Ovary (tissue), 9 donors: Measurements from ENCODE around the gene PROSER3. TPM values are rescaled to one million over a fixed set of nuclear protein-coding genes. Genes with fewer than 3 reads are reported as not detected.

Experiments
- DNase-seq, 5 donors: peaks; one replicate each; pipeline ENCODE4 v3.0.0-alpha.2; 2019 to 2020
- H3K27ac ChIP-seq, 2 donors: fragments of 200-600 bp; one replicate each; pipeline versions ENCODE4 v1.5.1 to v1.8.0; 2019 to 2022
- H3K27me3 ChIP-seq: fragments of 200-600 bp; one replicate; pipeline ENCODE4 v1.8.0; 2022
- H3K36me3 ChIP-seq: fragments of 200-600 bp; sonication (generic); one replicate; pipeline ENCODE4 v1.5.1; 2019
- H3K4me1 ChIP-seq: one replicate; pipeline ENCODE4 v1.8.1; 2013; ENCODE audit warnings: mild to moderate bottlenecking, moderate library complexity; ENCODE audit not compliant: insufficient read depth
- H3K4me3 ChIP-seq: fragments of 200-600 bp; sonication (generic); one replicate; pipeline ENCODE4 v1.5.1; 2017
- H3K9me3 ChIP-seq, 2 donors: fragments of 200-600 bp in 1 of 2; sonication (generic) in 1 of 2; one replicate each; pipeline versions ENCODE4 v1.5.1 to v1.8.1; 2013 to 2019; ENCODE audit warnings: mild to moderate bottlenecking in 1 of 2, moderate library complexity in 1 of 2
- CTCF ChIP-seq, 3 donors: fragments of 450-650 bp in 2 of 3; fragments of 200-600 bp in 1 of 3; IDR thresholded peaks; one replicate each; pipeline versions ENCODE4 v1.5.1 to v1.8.0; 2016 to 2022; ENCODE audit warnings: antibody characterized with exemption in 3 of 3, mild to moderate bottlenecking in 1 of 3
- EP300 ChIP-seq: sonication (generic); formaldehyde crosslinking; IDR thresholded peaks from one replicate; pipeline ENCODE4 v1.6.1; 2017; ENCODE audit warnings: antibody characterized with exemption
- POLR2A ChIP-seq: fragments of 450-650 bp; IDR thresholded peaks from one replicate; pipeline ENCODE4 v1.6.1; 2017; ENCODE audit warnings: antibody characterized with exemption, mild to moderate bottlenecking, moderate library complexity
- WGBS, 3 donors: extraction: QIAGEN DNeasy Blood & Tissue Kit in 1 of 3; methylation state at CpG; one replicate each; pipeline versions ENCODE4 v1.1.5 to v1.1.7; 2013 to 2017; 5-methylcytosine and 5-hydroxymethylcytosine counted together
- intact Hi-C, 4 donors: fragments of 100-400 bp; cut with DNase I; formaldehyde crosslinking; loops; one replicate each; pipeline versions ENCODE4 v1.11.0 to v1.15.1; 2022 to 2023
- polyA plus RNA-seq, 2 donors: library from polyadenylated mRNA; stranded (reverse); fragments of 200-250 nt in 1 of 2; fragments of 350-450 nt in 1 of 2; fragmentation: Illumina TruSeq in 1 of 2; extraction: RNeasy Lipid Tissue Mini Kit (QIAGEN cat#74804) in 1 of 2; gene quantifications; one replicate each; pipeline ENCODE4 v1.2.3, GENCODE V29; 2013 to 2014
- total RNA-seq, 7 donors: library from RNA; depleted of rRNA in 2 of 7; stranded (reverse); fragments of >200 nt in 2 of 7; fragmentation: NEBNext Ultra II Directional in 3 of 7; extraction: Animal tissue kit (Norgen Biotek cat#: 25700) in 3 of 7; gene quantifications; one replicate each; pipeline versions ENCODE4 v1.1.0 to v1.2.4, GENCODE V29; 2016 to 2023
- donor health status: DM: no; HTN: no; CAD: no; lungs with moderate emphysema.
- donor health status: DM: no; HTN: no; CAD: no.
- donor health status: Bipolar disorder and iron deficiency.
- donor health status: DM: yes; HTN: yes; CAD: no.
- donor health status: DM: no; HTN: no; CAD: no.
- donor health status: DM: yes; HTN: yes; CAD: no.

Gene PROSER3
- total and polyA plus RNA-seq, 9 donors, result 3.3 to 59.0 (median 24.4) TPM

- DNase-seq, result peak in 4 of 5 donors; percentile 94 to 96 (median 96)
- Histone ChIP-seq H3K27ac (peak within 1 kb of the TSS; percentile 85 to 96), H3K9me3 (no peaks in the 10 kb centered on the region), H3K27me3 (no peaks in the 10 kb centered on the region), H3K4me3 (peak within 1 kb of the TSS; percentile 84), H3K4me1 (peaks cover 10% of the 10 kb centered on the region), H3K36me3 (no peaks in the 10 kb centered on the region)
- TF ChIP-seq CTCF (IDR thresholded peaks at IDR 0.05) (no peak), EP300 (no peak), POLR2A (no peak)
- 1 to 2% (median 1%) methylated on average over 26 to 99 of the region's 109 CpGs for WGBS, 3 donors
- intact Hi-C loops, result loop anchor here (2.0 to 10.0 kb wide), 4 partner anchors 23 to 171 kb away; partner anchors contain the start of genes TMEM147 (in 2 of the 4), HSPB6 (in 1 of the 4) and PRODH2 (in 1 of the 4)
Measured at GRCh38 chr19:35717665-35718344, 40.2 kb upstream of the PROSER3 start, which contains the start of gene KMT2B. KMT2B (plus strand) TSS chr19:35718003; CDS start chr19:35718019, 16 bp downstream.

- intact Hi-C loops, result loop anchor here in 3 of 4 donors (5.0 to 10.0 kb wide), 2 partner anchors 96 to 171 kb away; partner anchors contain the start of genes TMEM147 (in 2 of the 3) and PRODH2 (in 1 of the 3)
- DNase-seq, result peak in 4 of 5 donors; percentile 49 to 73 (median 70)
Measured at GRCh38 chr19:35718345-35719041, 39.5 kb upstream of the PROSER3 start.

GRCh38 chr19:35719402-35720162, 38.4 kb upstream of the PROSER3 start:
- Histone ChIP-seq H3K36me3 (no peaks in the 10 kb centered on the region), H3K4me1 (peaks cover 10% of the 10 kb centered on the region), H3K4me3 (no peak overlapping the region), H3K27me3 (no peaks in the 10 kb centered on the region), H3K9me3 (no peaks in the 10 kb centered on the region), H3K27ac (no peak overlapping the region)
- no peak for TF ChIP-seq CTCF (IDR thresholded peaks at IDR 0.05)
- peak in 1 of 5 donors; percentile 33 for DNase-seq
- 74 to 80% (median 75%) methylated on average over 32 of the region's 32 CpGs for WGBS, 3 donors
- intact Hi-C loops, result loop anchor here in 3 of 4 donors (5.0 to 10.0 kb wide), 2 partner anchors 95 to 172 kb away; partner anchors contain the start of genes TMEM147 (in 2 of the 3) and PRODH2 (in 1 of the 3)

More at GRCh38 chr19:35718345-35719041, 39.5 kb upstream of the PROSER3 start:
- Histone ChIP-seq H3K36me3 (no peaks in the 10 kb centered on the region), H3K27ac (peak overlapping the region; percentile 68 to 85), H3K4me3 (peak overlapping the region; percentile 84), H3K4me1 (peaks cover 10% of the 10 kb centered on the region), H3K27me3 (no peaks in the 10 kb centered on the region), H3K9me3 (no peaks in the 10 kb centered on the region)
- TF ChIP-seq EP300 (no peak), CTCF (IDR thresholded peaks at IDR 0.05) (no peak), POLR2A (no peak)
- WGBS, 3 donors, result 0 to 1% (median 1%) methylated on average over 27 to 42 of the region's 42 CpGs

GRCh38 chr19:35720163-35720524, 37.8 kb upstream of the PROSER3 start:
- Histone ChIP-seq H3K36me3 (no peaks in the 10 kb centered on the region), H3K27ac (no peak overlapping the region), H3K9me3 (no peaks in the 10 kb centered on the region), H3K27me3 (no peaks in the 10 kb centered on the region), H3K4me3 (no peak overlapping the region), H3K4me1 (peaks cover 10% of the 10 kb centered on the region)
- DNase-seq, result peak in 2 of 5 donors; percentile 29 to 37
- intact Hi-C loops, result no loop called here
- TF ChIP-seq POLR2A, result no peak
- TF ChIP-seq EP300, result no peak
- TF ChIP-seq CTCF (IDR thresholded peaks at IDR 0.05), result no peak
- 70 to 79% (median 74%) methylated on average over 9 of the region's 9 CpGs for WGBS, 3 donors
